ENCODE results near the gene NEIL1.
"Not testable (repeated sequence)": the region's sequence is repeated elsewhere in the genome, so short reads cannot be mapped to it uniquely, and the experiment has no call there.

NEIL1 gene

DNA sequence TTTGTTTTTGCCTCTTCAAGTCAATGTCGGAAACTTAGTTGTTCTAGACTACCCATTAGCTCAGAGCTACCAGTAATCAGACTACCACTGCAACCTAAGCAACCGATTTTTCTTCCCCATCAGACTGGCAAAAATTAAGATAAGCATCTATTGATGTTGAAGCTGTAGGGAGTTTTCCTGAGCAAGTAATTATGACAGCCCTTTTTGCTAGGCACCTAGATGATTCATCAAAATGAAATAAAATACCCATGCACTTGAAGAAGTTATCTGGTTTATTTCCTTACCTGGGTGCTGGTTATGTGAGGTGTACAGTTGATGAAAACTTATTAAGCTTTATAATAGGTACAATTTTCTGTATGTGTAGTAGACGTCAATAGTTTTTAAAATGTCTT, 11.5 kb upstream of the NEIL1 start:
- no peak for DNase-seq

DNA sequence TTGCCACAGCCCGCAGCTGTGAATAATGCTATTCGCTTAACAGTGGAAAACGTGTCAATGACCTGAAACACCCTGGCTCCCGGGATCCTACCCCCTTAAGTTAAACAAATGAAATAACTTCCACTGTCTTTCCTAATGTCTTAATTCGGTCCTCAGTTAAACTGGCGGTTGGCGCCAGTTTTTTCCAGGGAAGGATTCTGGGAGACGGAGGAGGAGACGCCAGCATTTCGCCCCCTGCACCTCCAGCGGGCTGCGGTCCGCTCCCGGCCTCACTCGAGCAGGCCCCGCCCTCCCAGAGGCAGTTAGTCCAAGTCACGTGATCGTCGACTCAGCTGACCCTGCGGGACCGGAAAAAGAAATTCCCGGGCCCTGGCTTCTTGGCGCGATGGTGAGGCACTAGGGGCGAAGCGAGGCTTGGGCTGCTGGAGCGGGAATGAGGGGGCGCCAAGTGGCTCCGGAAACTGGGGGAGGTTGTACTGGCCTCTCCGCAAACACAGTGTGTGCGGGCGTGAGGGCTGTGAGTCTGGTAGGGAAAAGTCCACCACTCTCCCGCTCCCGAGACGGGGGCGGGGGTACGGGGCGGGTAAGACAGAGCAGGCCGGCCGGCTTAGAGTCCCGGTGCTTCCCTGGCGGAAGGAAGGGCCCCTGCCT, 11.0 kb upstream of the NEIL1 start, which contains the start of gene COMMD4:
TSS of gene COMMD4 (plus strand) at position 359 of the 651 bp plus-strand sequence. CDS start at position 386, 27 bp downstream.
- peak; percentile 88 for DNase-seq

DNA sequence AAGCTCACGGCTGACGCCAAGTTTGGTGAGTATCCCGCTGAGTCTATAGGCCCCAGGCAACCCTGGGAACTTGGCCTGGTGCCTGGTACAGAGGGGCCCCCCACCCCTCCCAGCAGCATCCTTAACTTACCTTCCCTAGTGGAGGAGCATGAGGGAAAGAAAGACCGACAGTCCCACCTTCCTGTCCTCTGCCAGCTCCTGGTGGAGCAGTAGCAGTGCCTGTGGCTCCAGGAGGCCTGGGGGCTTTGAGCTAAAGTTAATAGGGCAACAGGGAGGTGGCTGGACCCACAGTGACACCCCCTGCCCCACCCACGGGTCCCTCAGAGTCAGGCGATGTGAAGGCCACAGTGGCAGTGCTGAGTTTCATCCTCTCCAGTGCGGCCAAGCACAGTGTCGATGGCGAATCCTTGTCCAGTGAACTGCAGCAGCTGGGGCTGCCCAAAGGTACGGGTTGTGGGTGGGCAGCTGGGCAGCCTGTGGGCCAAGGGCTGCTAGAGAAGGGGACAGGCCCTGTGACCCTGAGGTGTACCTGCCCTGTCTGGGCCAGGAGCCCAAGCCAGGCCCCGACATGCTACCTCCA, 8.1 kb upstream of the NEIL1 start:
- DNase-seq = no peak

DNA sequence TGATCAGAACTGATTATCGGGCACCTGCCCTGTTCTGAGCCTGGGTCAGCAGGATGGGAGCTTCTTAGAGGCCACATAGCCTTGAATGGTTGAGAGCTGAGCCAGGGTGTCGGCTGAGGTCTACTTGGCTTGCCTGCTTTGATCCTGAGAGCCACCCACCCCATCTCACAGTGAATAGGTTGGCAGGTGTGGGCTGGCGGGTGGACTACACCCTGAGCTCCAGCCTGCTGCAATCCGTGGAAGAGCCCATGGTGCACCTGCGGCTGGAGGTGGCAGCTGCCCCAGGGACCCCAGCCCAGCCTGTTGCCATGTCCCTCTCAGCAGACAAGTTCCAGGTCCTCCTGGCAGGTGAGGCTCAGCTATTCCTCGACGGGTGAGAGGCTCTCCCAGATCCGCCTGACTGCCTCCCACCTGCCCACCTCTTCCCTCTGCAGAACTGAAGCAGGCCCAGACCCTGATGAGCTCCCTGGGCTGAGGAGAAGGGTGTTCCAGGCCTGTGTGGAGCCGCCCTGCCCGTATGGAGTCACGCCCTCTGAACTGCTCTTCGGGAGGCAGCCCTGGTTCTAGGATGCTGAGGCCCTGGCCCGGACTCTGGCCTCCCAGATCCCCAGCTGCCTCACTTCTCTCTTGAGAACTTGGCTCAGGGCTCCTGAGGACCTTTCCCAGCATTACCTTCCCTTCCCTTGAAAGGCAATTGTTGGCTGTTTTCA, 7.2 kb upstream of the NEIL1 start:
- DNase-seq = no peak

DNA sequence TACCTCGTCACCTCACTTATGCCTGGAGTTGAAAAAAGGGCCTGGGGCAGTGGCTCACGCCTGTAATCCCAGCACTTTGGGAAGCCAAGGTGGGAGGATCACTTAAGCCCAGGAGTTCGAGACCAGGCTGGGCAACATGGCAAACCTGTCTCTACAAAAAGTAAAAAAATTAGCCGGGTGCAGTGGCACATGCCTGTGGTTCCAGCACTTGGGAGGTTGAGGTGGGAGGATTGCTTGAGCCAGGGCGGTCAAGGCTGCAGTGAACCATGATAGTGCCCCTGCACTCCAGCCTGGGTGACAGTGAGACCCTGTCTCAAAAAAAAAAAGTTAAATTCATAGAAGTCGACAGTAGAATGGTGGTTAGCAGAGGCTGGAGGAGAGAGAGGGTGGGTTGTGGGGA, 4.6 kb upstream of the NEIL1 start:
- DNase-seq = no peak

DNA sequence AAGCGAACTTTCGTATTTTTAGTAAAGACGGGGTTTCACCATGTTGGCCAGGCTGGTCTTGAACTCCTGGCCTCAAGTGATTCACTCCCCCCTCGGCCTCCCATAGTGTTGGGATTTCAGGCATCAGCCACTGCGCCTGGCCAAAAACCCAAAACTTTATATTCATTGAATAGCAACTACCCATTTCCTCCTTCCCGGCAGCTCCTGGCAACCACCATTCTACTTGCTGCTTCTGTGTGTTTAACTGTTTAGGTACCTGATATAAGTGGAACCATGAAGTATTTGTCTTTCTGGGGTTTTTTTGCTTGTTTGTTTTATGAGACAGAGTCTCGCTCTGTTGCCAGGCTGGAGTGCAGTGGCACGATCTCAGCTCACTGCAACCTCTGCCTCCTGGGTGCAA, 2.9 kb upstream of the NEIL1 start:
- not testable (repeated sequence) for DNase-seq

DNA sequence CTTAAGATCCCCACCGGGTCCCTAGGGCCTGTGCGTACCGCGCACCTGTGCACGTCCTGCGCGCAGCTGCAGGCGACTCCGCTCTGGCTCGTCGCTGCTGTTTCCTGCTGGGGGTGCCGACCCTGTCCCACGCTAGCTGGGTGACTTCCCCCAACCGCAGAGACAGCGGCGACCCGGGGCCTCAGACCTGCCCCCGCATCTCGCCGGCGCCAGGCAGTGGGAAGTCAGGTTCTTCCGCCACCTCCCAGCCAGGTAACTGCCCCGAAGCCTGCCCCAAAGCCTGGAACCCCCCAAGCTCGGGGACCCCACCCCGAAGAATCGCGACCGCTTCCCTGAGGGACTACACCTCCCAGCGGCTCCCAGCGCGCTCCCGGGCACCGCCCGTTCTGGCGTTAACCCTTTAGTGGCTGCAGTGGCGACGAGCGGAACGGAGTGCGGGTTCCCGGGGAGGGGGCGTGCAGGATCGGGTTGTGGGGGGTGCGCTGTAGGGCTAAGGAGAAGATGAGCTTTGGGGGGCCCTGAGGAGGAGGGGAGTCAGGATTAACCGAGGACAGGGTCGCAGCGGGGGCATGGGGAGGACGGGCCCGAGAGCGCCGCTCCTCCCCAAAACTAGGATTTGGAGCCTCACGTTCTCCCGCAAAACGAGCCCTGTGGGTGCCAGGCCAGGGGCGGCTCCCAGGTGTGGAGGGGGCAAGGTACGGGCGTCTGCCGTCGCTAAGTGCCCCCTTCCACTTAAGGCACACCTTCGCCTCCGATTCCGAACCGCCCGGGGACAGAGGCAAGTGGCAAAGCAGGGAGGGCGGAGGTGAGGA, 589 bp downstream of the NEIL1 start:
- no peak for DNase-seq

DNA sequence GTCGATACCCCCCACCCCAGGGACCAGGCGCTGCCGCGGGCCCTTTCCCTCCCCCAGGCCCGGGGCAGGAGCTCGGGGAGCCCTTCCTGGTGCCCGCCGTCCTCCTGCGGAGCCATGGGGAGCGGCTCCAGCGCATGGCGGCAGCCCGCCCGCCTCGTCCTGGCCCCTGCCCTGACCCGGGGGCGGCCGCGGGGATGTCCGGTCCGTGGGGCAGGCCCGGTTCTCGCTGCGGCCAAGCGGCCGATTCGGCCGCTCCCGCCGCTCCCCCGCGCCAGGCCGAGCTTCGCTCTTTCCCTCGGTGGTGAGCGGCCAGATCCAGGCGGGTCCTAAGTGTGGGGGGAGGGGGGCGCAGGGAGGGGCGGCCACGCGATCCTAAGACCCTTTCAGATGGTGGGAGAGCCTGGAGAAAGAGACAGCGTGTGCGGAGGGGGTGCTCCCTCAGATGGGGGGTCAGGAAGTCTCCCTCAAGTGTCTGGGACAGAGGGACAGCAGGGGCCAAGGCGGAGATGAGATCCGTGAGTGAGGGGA, 1.3 kb downstream of the NEIL1 start:
- DNase-seq = no peak

DNA sequence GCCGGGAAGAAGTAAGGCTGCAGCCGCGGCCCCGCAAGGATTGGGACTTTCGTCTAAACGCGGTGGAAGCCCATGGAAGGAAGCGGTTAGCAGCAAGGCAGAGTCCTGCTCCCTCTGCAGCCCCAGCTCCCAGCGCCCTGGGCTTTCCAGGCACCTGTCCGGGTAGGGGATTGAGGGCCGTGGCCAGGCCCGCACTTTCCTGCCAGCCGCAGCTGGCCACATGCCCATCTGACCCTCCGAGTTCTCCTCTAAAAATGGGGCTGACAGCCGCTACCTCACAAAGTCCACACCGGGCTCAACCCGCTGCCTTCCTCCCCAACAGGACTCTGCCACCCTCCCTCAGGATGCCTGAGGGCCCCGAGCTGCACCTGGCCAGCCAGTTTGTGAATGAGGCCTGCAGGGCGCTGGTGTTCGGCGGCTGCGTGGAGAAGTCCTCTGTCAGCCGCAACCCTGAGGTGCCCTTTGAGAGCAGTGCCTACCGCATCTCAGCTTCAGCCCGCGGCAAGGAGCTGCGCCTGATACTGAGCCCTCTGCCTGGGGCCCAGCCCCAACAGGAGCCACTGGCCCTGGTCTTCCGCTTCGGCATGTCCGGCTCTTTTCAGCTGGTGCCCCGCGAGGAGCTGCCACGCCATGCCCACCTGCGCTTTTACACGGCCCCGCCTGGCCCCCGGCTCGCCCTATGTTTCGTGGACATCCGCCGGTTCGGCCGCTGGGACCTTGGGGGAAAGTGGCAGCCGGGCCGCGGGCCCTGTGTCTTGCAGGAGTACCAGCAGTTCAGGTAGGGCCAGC, 1.9 kb downstream of the NEIL1 start:
- DNase-seq = no peak

DNA sequence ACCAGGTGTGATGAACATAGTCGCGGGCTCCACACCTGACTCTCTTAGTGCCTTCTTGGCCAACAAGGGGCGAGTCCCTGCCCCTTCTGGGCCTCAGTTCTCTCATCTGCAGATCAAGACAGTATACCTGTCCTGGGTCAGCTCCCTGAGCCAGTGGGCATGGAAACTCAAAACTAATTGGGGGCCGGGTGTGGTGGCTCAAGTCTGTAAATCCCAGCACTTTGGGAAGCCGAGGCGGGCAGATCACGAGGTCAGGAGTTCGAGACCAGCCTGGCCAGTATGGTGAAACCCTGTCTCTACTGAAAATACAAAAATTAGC, 2.5 kb downstream of the NEIL1 start:
- not testable (repeated sequence) for DNase-seq

DNA sequence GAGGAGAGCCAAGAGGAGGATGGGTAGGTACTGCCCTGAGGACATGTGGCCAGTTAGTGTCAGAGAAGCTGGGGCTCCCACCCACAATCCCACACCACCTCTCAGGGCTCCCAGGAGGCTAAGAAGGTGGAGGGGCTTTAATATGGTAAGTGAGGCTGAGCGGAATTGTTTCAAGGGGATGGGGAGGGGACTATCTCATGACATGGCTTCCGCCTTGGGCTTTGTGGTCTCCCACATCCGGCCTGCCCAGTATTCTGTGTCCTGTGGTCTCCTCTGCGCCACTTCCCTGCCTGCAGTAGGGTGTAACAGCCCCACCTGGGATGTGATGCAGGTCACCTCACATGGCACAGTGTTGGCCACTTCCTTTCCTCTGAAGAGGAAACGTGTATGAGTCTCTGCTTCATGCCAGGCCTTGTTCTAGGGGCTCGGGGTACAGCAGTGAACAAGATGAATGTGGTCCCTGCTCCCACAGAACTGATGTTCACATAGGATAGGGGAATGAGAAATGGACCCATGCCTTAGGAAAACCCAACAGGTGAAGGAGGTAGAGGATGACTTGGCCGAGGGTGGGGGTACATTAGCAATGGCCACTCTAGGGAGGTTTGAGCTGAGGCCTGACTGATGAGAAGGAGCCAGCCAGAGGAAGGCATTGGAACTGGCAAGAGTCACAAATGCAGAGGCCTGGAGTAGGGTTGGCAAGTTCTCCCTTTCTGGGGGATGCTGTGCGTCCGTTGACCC, 3.2 kb downstream of the NEIL1 start:
- peak; percentile 96 for DNase-seq

DNA sequence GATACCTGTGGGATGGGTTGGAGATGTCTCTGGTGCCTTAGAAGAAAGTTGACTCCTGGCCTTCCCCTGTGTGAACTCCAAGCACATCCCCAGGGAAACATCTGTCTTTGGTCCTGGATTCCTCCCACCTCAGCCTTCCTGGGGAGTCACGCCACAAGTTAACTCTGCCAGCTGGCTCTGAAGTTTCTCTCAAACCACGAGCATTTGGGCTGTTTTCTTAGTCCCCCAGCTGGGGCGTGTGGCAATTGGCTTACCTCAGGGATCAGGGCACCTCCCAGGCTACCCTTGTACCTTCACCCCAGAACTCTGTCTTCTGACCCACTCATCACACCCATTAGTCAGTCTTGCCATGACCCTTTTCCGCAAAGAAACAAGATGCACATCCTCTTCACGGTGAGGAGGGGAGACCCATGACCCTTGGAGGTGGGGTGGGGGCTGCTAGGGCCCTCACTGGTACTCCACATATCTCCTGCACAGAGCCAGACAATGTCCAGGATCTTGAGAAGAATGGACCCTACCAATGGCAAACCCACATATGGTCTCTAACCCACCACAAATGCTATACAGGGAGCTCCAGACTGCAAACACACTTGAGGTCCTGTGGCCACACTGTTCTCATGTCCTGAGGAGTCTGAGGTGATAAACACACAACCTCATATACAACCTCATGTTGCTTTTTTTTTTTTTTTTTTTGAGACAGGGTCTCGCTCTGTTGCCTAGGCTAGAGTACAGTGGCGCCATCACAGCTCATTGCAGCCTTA, 3.9 kb downstream of the NEIL1 start:
- peak; percentile 39 for DNase-seq

DNA sequence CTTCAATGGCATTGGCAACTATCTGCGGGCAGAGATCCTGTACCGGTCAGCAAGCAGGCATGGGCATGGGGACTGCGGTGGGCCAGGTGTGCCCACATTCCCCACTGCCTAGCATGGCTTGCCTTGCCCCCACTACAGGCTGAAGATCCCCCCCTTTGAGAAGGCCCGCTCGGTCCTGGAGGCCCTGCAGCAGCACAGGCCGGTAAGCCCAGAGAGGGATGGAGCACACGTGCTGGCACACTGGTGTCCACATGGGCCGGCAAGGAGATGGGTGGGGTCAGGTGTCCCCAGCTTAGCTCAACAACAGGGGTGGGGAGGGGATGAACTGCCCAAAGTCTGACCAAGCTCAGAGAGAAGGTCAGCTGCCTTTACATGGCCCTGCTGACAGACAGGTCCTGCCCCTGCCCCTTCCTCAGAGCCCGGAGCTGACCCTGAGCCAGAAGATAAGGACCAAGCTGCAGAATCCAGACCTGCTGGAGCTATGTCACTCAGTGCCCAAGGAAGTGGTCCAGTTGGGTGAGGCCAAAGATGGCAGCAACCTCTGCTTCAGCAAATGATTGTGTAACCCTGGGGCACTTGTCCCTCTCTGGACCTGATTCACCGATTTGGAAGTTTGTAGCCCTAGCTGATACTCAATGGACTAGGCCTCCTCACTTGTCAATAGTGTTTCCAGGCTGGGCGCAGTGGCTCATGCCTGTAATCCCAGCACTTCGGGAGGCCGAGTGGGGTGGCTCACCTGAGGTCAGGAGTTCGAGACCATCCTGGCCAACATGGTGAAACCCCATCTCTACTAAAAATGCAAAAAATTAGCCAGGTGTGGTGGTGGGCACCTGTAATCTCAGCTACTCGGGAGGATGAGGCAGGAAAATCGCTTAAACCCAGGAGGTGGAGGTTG, 5.6 kb downstream of the NEIL1 start:
- DNase-seq = no peak

DNA sequence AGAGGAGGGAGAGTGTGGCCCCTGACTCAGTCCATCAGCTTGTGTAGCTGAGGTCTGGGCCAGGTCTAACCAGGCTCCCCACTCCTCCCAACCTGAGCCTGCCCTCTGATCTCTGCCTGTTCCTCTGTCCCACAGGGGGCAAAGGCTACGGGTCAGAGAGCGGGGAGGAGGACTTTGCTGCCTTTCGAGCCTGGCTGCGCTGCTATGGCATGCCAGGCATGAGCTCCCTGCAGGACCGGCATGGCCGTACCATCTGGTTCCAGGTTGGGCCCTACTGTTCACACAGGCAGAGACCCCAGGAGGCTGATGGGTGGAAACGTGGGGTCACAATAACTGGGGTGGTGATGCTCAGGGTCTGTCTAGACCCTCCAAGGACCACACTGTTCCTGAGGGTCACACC, 6.8 kb downstream of the NEIL1 start:
- no peak for DNase-seq

DNA sequence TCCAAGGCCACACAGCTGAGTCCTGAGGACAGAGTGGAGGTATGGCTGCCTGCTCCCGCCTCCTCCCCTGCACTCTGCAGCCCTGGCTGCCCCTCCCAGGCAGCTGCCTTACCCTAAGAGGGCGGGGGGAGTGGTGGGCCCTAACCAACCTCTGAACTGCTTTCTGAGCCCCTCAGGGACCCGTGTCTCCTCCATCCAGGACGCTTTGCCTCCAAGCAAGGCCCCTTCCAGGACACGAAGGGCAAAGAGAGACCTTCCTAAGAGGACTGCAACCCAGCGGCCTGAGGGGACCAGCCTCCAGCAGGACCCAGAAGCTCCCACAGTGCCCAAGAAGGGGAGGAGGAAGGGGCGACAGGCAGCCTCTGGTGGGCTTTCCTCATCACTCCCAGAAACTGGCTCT, 7.6 kb downstream of the NEIL1 start:
- DNase-seq = no peak

DNA sequence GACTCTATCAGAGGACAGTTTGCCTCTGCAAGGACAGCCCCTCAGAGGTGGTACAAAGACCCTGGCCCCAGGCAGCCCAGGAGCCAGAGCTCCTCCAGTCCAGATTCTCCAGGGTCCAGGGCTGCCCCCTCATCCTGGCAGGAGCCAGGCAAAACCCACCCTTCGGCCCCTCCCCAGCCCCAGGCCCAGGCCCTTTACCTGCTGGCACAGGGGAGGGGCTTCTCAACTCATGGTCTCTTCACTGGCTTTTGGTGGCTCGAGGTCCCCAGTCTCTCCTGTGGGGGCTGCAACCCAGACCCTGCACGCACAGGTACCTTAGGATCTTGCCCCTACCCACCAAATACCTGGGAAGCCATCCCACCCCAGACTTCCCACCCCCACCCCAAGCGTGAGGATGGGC, 8.5 kb downstream of the NEIL1 start:
- DNase-seq = no peak

DNA sequence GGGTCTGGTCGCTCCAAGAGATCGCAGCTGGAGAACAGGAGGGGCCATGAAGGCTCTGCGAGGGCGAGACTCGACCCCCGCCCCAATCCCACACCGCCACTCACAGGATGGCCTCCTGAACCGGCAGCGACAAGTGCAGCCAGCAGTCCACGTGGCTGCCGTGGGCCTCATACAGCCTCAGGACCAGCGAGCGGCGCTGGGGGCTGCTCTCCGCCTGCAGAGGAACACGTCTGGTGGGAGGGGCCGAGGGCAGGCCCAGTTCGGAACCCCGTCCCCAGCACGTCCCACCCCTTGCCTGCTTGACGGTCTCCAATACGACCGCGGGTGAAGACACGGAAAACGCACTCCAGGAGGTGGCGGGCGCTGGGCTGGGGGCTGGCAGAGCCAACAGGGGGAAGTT, 9.2 kb downstream of the NEIL1 start:
- no peak for DNase-seq

DNA sequence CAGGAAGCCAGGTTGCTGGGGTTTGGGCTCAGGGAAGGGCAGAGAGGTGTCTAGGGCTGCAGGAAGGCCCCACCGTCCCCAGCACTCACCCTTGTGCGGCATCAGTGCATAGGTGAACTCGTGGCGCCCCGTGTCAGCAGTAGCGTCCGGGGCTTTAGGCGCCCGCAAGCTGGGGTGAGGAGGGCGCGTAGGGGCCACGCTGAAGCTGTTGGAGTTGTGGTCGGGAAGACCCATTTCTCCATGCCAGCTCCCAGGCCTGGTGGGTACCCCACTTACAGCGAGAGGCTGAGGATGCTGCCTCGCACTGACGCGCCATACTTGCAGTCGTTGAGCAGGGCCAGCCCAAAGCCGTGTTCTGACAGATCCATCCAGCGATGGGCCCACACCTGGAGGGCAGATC, 9.7 kb downstream of the NEIL1 start:
- no peak for DNase-seq

DNA sequence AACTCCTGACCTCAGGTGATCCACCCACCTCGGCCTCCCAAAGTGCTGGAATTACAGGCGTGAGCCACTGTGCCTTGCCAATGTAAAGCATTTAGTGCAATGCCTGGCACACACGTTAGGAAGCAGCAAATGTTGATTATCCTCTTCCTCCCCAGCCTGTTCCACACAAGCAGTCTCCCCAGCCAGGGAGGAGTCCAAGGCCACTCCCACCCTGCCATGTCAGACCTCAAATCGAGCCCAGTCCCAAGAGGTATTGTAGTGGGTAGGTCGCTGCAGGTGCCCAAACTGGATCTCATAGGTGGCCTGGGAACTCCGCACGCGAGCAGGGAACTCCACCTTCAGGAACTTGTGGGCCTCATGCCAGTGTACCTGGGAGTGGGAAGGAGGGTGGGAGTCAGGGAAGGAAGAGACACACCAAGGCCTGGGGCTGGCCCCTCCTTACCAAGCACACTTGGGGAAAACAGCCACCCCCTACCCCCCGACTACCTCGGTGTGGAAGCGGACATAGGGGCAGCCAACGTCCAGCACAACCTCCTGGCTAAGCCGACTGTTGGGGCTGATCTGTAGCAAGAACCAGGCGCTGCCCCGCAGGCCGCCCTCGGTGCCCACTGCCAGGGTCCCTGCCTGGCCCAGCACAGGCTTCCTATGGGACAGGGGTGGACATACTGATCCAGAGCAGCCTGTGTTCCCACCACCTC, 11.3 kb downstream of the NEIL1 start:
- DNase-seq = no peak
